GM19467 (cell line): ENCODE results near the gene CIAO3.
"Not testable (repeated sequence)": the region's sequence is repeated elsewhere in the genome, so short reads cannot be mapped to it uniquely, and the experiment has no call there.

ENCODE experiments used
- ATAC-seq: cut with Tn5 transposase; IDR thresholded peaks from one replicate; pipeline ENCODE4 v1.9.1; 2021; ENCODE audit warnings: mild to moderate bottlenecking, moderate library complexity; ENCODE audit not compliant: unreplicated experiment

Gene CIAO3

DNA sequence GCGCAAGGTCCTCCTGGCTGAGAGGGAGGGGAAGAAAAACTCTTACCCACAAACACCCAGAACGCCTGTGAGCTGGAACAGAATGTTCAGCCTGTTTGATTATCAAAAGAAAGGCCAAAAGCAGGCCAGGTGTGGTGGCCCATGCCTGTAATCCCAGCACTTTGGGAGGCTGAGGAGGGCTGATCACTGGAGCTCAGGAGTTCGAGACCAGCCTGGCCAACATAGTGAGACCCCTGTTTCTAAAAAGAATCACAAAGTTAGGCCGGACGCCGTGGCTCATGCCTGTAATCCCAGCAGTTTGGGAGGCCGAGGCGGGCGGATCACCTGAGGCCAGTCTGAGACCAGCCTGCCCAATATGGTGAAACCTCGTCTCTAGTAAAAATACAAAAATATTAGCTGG lies 35.5 kb upstream of the CIAO3 start:
- ATAC-seq: not testable (repeated sequence)

GRCh38 chr16:775236-775796 lies 34.5 kb upstream of the CIAO3 start:
- no peak for ATAC-seq

DNA sequence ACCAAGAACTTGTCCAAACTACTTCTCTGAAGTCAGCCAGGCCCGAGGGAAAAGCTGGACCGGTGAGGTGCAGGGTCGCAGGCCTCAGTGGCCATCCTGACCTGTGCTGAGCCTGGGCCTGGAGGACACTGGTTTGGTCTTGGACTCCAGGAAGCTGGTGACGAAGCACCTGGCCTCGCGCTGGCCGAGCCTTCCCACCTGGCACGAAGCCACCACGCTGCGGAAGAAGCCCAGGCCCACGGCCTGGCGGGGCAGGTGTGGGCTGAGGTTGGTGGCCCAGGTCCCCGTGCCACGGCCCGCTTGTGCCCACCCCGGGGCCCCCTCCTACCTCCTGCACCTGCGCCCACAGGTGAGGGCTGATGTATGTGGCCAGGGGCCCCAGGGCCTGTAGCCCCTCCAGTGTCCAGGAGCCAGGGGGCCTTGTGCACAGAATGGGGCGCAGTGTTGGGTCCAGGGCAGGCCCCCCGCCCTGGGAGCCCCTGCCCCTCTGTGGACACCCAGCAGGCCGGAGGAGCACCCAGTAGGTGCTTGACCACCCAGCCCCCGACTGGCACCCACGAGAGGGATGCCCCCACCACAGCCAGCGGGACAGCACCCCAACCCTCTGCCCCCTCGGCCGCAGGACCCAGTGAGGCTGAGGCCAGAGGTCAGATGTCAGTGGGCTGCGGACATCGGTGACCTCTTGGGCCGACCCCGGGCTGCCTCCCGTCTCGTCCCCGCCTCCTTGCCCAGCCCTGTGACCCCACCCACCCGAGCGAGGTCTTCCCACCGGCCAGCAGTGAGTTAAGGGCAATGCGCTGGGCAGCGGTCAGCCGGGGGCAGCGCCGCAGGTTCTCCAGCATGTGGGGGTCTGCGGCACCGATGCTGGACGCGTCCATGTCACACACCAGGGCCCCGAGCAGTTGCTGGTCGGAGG lies 33.5 kb upstream of the CIAO3 start:
- no peak for ATAC-seq

GRCh38 chr16:772959-773358 lies 32.2 kb upstream of the CIAO3 start:
- ATAC-seq: no peak

DNA sequence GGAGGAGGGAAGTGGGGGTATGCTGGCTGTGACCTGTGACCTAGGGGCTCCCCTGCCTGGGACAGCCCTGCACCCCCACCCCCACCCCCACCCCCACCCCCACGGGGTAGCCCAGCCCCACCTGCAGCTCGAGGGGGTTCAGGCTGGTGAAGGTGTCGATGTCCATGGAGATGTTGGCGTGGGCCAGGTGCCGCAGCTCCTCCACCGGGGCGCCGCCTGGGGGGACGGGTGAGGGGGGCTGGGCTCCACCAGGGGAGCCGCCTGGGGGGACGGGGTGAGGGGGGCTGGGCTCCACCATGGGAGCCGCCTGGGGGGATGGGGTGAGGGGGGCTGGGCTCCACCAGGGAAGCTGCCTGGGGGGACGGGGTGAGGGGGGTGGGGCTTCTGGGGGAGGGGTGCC lies 29.6 kb upstream of the CIAO3 start:
- ATAC-seq: no peak

GRCh38 chr16:769934-770333 lies 29.1 kb upstream of the CIAO3 start:
- no peak for ATAC-seq

DNA sequence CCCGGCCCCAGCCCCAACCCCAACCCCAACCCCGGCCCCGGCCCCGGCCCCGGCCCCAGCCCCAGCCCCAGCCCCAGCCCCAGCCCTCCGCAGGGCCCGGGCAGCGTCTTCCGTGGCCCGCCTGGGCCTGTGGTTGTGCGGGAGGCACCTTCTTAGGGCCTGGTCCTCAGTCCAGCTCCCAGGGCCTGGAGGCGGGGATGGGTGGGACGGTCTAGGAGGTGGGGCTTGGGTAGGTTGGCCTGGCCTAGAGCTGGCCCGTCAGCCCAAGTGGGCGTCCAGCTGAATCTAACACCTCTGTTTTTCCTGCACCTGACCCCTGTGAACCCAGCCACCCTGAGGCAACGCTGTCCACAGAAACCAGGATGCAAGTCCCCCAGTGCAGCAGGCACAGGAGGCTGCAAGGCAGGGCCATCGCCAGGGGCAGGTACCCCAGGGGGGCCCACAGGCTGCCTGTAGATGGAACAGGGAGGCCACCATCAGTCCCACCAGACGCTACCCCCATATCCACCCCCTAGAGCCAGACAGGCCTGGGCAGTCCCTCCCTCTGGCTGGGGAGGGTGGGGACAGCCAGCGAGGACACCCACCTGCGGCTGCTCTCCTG lies 28.5 kb upstream of the CIAO3 start:
- no peak for ATAC-seq

DNA sequence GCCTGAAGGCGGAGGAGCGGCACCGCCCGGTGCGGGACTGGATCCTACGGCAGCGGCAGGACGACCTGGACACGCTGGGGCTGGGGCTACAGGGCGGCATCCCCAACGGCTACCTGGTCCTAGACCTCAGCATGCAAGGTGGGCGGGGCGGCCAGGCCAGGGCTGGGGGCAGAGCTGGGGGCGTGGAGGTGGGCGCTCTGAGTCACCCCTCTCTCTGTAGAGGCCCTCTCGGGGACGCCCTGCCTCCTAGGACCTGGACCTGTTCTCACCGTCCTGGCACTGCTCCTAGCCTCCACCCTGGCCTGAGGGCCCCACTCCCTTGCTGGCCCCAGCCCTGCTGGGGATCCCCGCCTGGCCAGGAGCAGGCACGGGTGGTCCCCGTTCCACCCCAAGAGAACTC lies 27.6 kb upstream of the CIAO3 start:
- no peak for ATAC-seq

DNA sequence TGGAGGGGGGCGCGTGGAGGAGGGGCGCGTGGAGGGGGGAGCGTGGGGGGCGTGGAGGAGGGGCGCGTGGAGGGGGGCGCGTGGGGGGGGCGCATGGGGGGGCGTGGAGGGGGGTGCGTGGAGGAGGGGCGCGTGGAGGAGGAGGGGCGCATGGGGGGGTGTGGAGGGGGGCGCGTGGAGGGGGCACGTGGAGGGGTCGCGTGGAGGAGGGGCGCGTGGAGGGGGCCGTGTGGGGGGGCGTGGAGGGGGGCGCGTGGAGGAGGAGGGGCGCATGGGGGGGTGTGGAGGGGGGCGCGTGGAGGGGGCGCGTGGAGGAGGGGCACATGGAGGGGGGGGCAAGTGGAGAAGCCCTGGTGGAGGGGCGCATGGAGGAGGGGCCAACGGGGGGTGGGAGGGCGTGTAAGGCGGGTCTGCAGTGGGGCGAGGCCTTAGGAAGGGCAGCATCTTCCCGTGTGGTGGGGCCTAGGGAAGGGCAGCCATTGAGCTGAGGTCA lies 27.0 kb upstream of the CIAO3 start:
- ATAC-seq: no peak

DNA sequence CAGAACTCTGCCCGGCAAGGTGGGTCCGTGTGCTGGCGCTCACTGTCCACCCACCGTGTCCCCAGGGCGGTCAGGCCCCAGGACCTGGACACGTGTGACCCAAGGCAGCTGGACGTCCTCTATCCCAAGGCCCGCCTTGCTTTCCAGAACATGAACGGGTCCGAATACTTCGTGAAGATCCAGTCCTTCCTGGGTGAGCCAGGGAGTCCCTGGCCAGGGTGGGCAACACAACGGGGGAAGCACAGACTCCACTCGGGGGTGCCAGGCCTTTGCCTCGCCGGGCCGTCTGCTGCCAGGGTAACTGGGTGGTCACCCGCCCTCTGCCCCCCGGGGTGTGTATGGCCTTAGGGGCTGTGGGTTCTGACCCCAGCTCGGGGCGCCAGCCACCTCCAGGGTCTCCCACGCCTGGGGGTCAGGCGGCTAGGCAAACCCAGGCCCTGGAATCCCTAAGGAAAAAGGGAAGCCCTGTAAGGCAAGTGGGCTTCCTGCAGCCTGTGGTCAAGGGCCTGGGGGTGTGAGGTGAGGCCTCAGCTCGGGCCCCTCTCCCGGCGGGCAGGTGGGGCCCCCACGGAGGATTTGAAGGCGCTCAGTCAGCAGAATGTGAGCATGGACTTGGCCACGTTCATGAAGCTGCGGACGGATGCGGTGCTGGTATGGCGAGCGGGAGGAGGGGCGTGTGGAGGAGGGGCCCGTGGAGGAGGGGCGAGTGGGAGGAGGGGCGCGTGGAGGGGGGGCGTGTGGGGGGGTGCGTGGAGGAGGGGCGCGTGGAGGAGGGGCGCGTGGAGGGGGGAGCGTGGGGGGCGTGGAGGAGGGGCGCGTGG lies 26.2 kb upstream of the CIAO3 start:
- ATAC-seq: no peak

DNA sequence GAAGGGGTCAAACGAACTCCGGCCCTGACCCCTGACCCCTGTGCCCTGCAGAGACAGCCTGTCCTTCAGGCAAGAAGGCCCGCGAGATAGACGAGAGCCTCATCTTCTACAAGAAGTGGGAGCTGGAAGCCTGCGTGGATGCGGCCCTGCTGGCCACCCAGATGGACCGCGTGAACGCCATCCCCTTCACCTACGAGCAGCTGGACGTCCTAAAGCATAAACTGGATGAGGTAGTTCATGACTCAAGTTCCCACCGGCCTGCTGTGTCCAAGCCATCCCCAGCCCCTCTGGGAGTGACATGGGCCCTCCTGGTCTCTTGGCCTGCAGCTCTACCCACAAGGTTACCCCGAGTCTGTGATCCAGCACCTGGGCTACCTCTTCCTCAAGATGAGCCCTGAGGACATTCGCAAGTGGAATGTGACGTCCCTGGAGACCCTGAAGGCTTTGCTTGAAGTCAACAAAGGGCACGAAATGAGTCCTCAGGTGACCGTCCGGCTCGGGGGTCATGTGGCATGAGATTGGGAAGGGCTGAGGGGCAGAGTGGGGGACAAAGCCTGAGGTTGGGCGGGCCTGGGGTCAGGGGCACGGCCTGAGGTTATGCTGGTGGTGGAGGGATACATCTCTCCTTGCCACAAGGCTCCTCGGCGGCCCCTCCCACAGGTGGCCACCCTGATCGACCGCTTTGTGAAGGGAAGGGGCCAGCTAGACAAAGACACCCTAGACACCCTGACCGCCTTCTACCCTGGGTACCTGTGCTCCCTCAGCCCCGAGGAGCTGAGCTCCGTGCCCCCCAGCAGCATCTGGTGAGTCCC lies 25.4 kb upstream of the CIAO3 start:
- ATAC-seq: no peak

- ATAC-seq: no peak
Observed at GRCh38 chr16:765488-765865, 24.7 kb upstream of the CIAO3 start.

- ATAC-seq: no peak
Observed at GRCh38 chr16:764848-765487, 24.2 kb upstream of the CIAO3 start.

GRCh38 chr16:764184-764750 lies 23.5 kb upstream of the CIAO3 start:
- ATAC-seq: no peak

DNA sequence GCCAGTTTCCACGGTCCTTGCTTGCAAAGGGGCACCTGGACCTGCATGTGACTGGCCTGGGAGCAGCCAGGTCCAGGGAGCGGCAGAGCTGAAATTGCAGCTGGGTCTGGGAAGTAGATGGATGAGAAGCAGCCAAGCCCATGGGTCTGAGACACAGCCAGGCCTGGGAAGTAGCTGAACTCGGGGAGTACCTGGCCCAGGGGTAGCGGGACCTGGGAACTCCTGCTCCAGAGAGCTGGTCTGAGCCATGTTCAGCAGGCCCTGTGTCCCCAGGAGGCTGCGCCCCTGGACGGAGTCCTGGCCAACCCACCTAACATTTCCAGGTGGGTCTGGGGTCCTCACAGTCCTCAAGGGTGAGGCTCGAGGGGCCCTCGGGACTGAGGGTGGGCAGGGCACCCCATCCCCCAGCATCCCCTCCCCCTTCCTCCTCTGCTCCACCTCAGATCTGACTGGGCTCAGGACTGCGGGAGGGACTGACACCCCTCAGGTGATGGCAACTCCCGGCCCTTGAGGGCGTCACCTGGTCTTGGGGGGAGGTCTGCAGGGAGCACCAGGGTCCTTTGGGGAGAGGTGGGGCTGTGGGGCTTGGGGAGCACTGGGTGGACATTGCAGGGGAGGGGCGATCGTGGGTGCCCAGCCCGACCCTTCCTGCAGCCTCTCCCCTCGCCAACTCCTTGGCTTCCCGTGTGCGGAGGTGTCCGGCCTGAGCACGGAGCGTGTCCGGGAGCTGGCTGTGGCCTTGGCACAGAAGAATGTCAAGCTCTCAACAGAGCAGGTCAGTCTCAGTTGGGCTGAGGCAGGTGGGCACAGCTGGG lies 22.8 kb upstream of the CIAO3 start:
- no peak for ATAC-seq

DNA sequence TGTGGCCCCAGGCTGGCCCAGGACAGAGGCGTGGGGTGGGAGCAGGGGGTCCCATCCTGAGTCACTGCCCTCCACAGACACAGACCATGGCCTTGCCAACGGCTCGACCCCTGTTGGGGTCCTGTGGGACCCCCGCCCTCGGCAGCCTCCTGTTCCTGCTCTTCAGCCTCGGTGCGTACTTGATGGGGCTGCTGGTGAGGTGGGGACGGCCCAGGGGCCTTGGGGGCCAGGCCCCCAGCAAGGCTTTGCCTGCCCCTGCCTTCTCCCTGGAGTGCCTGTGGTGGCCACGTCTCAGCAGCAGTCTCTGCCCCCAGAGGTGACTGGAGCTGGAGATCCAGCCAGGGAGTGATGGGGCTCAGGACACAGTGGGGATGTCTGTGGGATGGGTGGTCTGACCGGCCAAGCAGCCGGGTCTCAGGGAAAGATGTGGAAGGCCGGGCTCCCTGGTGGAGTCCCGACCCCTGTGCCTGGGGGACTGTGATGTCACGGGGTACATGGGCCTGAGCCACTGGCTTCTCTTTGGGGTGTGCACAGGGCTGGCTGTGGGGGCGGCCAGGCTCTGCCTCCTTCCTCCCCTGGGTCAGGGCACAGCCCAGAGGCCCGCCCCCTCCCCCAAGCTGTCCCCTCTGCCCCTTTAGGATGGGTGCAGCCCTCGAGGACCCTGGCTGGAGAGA lies 21.9 kb upstream of the CIAO3 start:
- no peak for ATAC-seq

DNA sequence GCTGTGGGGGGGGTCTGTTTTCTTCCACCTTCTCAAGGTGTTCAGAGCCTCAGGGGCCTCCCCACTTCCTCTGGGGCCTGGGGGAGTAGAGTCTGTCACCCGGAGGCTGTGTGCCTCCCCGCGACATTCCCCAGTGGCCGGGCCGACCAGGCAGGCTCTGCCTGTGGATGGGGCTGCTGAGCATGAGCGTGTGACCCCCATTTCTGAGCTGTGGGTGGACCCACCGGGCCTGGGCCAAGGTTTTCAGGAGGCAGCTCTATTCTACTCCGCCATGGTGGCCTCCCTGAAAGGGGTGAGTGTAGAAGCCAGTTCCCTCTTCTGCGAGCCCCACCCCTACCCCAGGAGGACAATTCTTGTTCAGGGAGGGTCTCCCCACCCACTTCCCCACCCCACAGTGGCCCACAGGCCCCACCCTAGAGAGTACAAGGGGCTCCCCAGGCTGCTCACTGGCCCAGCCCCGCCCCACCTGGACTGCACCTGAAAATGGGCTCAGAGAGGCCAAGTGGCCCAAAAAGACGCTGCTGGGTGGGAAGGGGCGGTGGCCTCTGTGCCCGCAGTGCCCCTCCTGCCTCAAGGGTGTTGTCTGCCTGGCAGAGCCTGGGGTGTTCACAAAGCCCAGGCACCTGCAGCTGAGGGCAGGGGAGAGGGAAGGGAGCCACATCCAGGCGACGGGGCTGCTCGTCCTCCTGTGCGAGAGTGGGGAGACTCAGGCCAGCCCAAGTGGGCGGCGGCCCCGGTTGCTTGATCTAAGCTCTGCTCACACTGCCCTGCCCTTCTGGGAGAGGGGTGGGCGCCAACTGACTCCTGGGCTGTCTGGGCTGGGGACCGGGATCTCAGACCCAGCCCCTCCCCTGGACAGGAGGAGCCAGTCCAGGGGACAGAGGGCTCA lies 21.1 kb upstream of the CIAO3 start:
- ATAC-seq: no peak
